SK-N-MC (cell line): ENCODE measurements around the gene VWA7.

Experiments
- EZH2 ChIP-seq: fragments of 200-600 bp; sonication (generic); IDR thresholded peaks from one replicate; pipeline ENCODE4 v1.6.1; 2017; ENCODE audit warnings: antibody characterized with exemption
- POLR2AphosphoS5 ChIP-seq: IDR thresholded peaks from 2 replicates; pipeline ENCODE4 v1.6.1; 2012; ENCODE audit warnings: mild to moderate bottlenecking, low read depth, low read length, borderline replicate concordance

- TF ChIP-seq POLR2AphosphoS5 (no peak), EZH2 (no peak)
Observed at GRCh38 chr6:31722173-31722572, 55.0 kb downstream of the VWA7 start.
